Peyer's patch (tissue), 4 donors: ENCODE measurements around the gene ASPM.

Experiments used
- POLR2A ChIP-seq, 2 donors: fragments of 450-650 bp; IDR thresholded peaks; one replicate each; pipeline ENCODE4 v1.5.1; 2017; ENCODE audit warnings: antibody characterized with exemption in 2 of 2, mild to moderate bottlenecking in 2 of 2, moderate library complexity in 2 of 2
- TF ChIP-seq, protein P1 (sequence below), 6 experiments: fragments of 450-650 bp in 4 of 6; fragments of 200-600 bp in 2 of 6; sonication (generic) in 1 of 6; IDR thresholded peaks; one replicate each; pipeline ENCODE4 v1.5.1; 2017 to 2019; ENCODE audit warnings: antibody characterized with exemption in 6 of 6, mild to moderate bottlenecking in 3 of 6, moderate library complexity in 1 of 6

DNA sequence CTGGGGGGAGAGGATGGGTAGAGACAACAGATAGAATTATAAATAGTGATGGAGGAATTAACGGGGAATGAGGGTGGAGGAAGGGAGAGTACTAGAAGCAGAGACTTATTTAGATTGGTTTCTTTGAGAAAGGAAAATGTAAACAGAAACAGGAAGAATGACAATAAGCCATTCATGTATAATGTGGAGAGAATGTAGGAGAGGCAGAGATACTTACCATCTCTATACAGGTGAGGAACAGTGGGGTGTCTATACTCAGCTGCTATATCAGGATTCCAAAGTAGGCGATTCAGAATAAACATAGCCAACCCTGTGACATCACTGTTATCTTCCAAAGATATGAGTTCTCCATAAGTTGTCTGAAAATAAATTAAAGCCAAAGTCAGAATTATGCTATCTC is 16.8 kb downstream of the ASPM start:
- TF ChIP-seq, protein P1, sequence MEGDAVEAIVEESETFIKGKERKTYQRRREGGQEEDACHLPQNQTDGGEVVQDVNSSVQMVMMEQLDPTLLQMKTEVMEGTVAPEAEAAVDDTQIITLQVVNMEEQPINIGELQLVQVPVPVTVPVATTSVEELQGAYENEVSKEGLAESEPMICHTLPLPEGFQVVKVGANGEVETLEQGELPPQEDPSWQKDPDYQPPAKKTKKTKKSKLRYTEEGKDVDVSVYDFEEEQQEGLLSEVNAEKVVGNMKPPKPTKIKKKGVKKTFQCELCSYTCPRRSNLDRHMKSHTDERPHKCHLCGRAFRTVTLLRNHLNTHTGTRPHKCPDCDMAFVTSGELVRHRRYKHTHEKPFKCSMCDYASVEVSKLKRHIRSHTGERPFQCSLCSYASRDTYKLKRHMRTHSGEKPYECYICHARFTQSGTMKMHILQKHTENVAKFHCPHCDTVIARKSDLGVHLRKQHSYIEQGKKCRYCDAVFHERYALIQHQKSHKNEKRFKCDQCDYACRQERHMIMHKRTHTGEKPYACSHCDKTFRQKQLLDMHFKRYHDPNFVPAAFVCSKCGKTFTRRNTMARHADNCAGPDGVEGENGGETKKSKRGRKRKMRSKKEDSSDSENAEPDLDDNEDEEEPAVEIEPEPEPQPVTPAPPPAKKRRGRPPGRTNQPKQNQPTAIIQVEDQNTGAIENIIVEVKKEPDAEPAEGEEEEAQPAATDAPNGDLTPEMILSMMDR (IDR thresholded peaks at IDR 0.05) = no peak
- TF ChIP-seq POLR2A (IDR thresholded peaks at IDR 0.05) = no peak
